ENCODE measurements around the gene KRT76. TPM values are rescaled to one million over a fixed set of nuclear protein-coding genes. Genes with fewer than 3 reads are reported as not detected.

The KRT76 gene
- total RNA-seq, 6 experiments from 2014 or later, result not detected

GRCh38 chr12:52739963-52740362 is 37.2 kb downstream of the KRT76 start:
- no peaks in the 10 kb centered on the region for H3K9me3 Mint-ChIP-seq
- no peak for TF ChIP-seq CTCF (IDR thresholded peaks at IDR 0.05)
- DNase-seq, result no peak
- no peaks in the 10 kb centered on the region for H3K36me3 Mint-ChIP-seq (ENCODE audit: low read depth)
- no peaks in the 10 kb centered on the region for H3K4me1 Mint-ChIP-seq (ENCODE audit: low read depth)
- H3K27me3 Mint-ChIP-seq (ENCODE audit: insufficient read depth), result peaks cover 25% of the 10 kb centered on the region
- no peak overlapping the region for H3K27ac Mint-ChIP-seq
- H3K4me3 Mint-ChIP-seq, result no peak overlapping the region

GRCh38 chr12:52735816-52736632 is 41.1 kb downstream of the KRT76 start:
- DNase-seq, result no peak
- Mint-ChIP-seq H3K27ac (no peak overlapping the region), H3K36me3 (ENCODE audit: low read depth) (no peaks in the 10 kb centered on the region), H3K9me3 (no peaks in the 10 kb centered on the region; the same call in 1 of the 2 replicates), H3K4me3 (no peak overlapping the region), H3K27me3 (ENCODE audit: insufficient read depth) (peaks cover 47% of the 10 kb centered on the region), H3K4me1 (ENCODE audit: low read depth) (no peaks in the 10 kb centered on the region)
- no peak for TF ChIP-seq CTCF (IDR thresholded peaks at IDR 0.05)

- Mint-ChIP-seq H3K4me3 (no peak overlapping the region), H3K4me1 (ENCODE audit: low read depth) (no peaks in the 10 kb centered on the region), H3K9me3 (no peaks in the 10 kb centered on the region; the same call in 1 of the 2 replicates), H3K27me3 (ENCODE audit: insufficient read depth) (peaks cover 55% of the 10 kb centered on the region), H3K27ac (no peak overlapping the region), H3K36me3 (ENCODE audit: low read depth) (no peaks in the 10 kb centered on the region)
- no peak for TF ChIP-seq CTCF (IDR thresholded peaks at IDR 0.05)
- DNase-seq, result no peak
Measured at GRCh38 chr12:52735106-52735505, 42.0 kb downstream of the KRT76 start.

- H3K36me3 Mint-ChIP-seq (ENCODE audit: low read depth), result no peaks in the 10 kb centered on the region
Measured at GRCh38 chr12:52730793-52731192, 46.4 kb downstream of the KRT76 start.

GRCh38 chr12:52730383-52730782 is 46.8 kb downstream of the KRT76 start:
- DNase-seq, result no peak
- Mint-ChIP-seq H3K27ac (no peak overlapping the region), H3K27me3 (ENCODE audit: insufficient read depth) (peaks cover 60% of the 10 kb centered on the region), H3K4me3 (no peak overlapping the region), H3K9me3 (no peaks in the 10 kb centered on the region; the same call in 1 of the 2 replicates), H3K4me1 (ENCODE audit: low read depth) (no peaks in the 10 kb centered on the region), H3K36me3 (ENCODE audit: low read depth) (no peaks in the 10 kb centered on the region)
- no peak for TF ChIP-seq CTCF (IDR thresholded peaks at IDR 0.05)

More at GRCh38 chr12:52730793-52731192, 46.4 kb downstream of the KRT76 start:
- Mint-ChIP-seq H3K4me1 (ENCODE audit: low read depth) (no peaks in the 10 kb centered on the region), H3K27me3 (ENCODE audit: insufficient read depth) (peaks cover 65% of the 10 kb centered on the region), H3K27ac (no peak overlapping the region), H3K9me3 (no peaks in the 10 kb centered on the region; the same call in 1 of the 2 replicates), H3K4me3 (no peak overlapping the region)
- TF ChIP-seq CTCF (IDR thresholded peaks at IDR 0.05), result no peak
- DNase-seq, result no peak
